IMR-90 (cell line): Measurements from ENCODE around the gene ERP27. TPM values are rescaled to one million over a fixed set of nuclear protein-coding genes. Genes with fewer than 3 reads are reported as not detected.
A peak's percentile ranks its signal among the peaks of the same experiment; 100 is the strongest.

Experiments
- ATAC-seq: fragments of 200-7000 bp; cut with Tn5 transposase; 2 replicates; pipeline ENCODE4 v1.9.1; 2020; ENCODE audit warnings: low read depth, mild to moderate bottlenecking, moderate library complexity
- BruUV-seq: library from RNA; stranded (reverse); fragments of 400-500 nt; replicated peaks from 2 replicates; lab custom pipeline; 2021; lab: Mats Ljungman, UMichigan
- CTCF ChIA-PET: fragments of 300-600 bp; formaldehyde crosslinking; extraction: SDS; loops from one replicate; lab custom pipeline; 2021; ENCODE audit warnings: antibody characterized with exemption; lab: Yijun Ruan, JAX
- POLR2A ChIA-PET: fragments of 300-600 bp; sonication (Branson Sonifier 250); formaldehyde crosslinking; loops from one replicate; lab custom pipeline; 2022; ENCODE audit warnings: antibody characterized with exemption; ENCODE audit not compliant: unreplicated experiment; lab: Charles Lee
- DNase-seq: peaks from one replicate; pipeline ENCODE4 v3.0.0; 2013
- H2AFZ ChIP-seq: replicated peaks from 2 replicates; pipeline ENCODE3; 2013; ENCODE audit warnings: low read length, mild to moderate bottlenecking; ENCODE audit not compliant: poor library complexity
- H2AK5ac ChIP-seq: 2 replicates; pipeline ENCODE4 v1.6.1; 2013; ENCODE audit warnings: low read depth, low read length, inconsistent platforms
- H2AK9ac ChIP-seq: replicated peaks from 2 replicates; pipeline ENCODE3; 2013; ENCODE audit warnings: mild to moderate bottlenecking, low read depth, low read length, moderate library complexity; ENCODE audit not compliant: poor library complexity
- H2BK120ac ChIP-seq: 2 replicates; pipeline ENCODE4 v1.6.1; 2013; ENCODE audit warnings: low read depth, low read length, inconsistent platforms
- H2BK15ac ChIP-seq: 3 replicates; pipeline ENCODE4 v1.6.1; 2013; ENCODE audit warnings: low read depth, low read length, inconsistent platforms
- H2BK20ac ChIP-seq: 2 replicates; pipeline ENCODE4 v1.6.1; 2013; ENCODE audit warnings: low read depth, mild to moderate bottlenecking, inconsistent platforms, low read length, moderate library complexity
- H2BK5ac ChIP-seq: 2 replicates; pipeline ENCODE4 v1.6.1; 2013; ENCODE audit warnings: mild to moderate bottlenecking, low read depth, low read length, inconsistent platforms; ENCODE audit not compliant: poor library complexity, severe bottlenecking
- H3K14ac ChIP-seq: replicated peaks from 2 replicates; pipeline ENCODE4 v1.6.1; 2013; ENCODE audit warnings: low read depth, low read length, inconsistent platforms
- H3K18ac ChIP-seq: 2 replicates; pipeline ENCODE4 v1.6.1; 2013; ENCODE audit warnings: low read depth, low read length, control low read depth
- H3K23ac ChIP-seq: 2 replicates; pipeline ENCODE4 v1.6.1; 2013; ENCODE audit warnings: low read depth, low read length, inconsistent platforms
- H3K27ac ChIP-seq: 2 replicates; pipeline ENCODE4 v1.5.1; 2013; ENCODE audit warnings: mild to moderate bottlenecking, control low read depth, low read length; ENCODE audit not compliant: insufficient read depth
- H3K27me3 ChIP-seq: 2 replicates; pipeline ENCODE4 v1.6.1; 2013; ENCODE audit warnings: low read length; ENCODE audit not compliant: control insufficient read depth, insufficient read depth
- H3K36me3 ChIP-seq: 2 replicates; pipeline ENCODE4 v1.6.1; 2013; ENCODE audit warnings: low read length, mixed read lengths; ENCODE audit not compliant: control insufficient read depth, insufficient read depth
- H3K4ac ChIP-seq: 2 replicates; pipeline ENCODE4 v1.6.1; 2013; ENCODE audit warnings: low read depth, low read length, inconsistent platforms
- H3K4me1 ChIP-seq: 2 replicates; pipeline ENCODE4 v1.6.1; 2013; ENCODE audit warnings: low read length, mixed read lengths; ENCODE audit not compliant: control insufficient read depth, insufficient read depth
- H3K4me2 ChIP-seq: 2 replicates; pipeline ENCODE4 v1.6.1; 2013; ENCODE audit warnings: low read depth, mild to moderate bottlenecking, control low read depth, low read length, moderate library complexity
- H3K4me3 ChIP-seq: 2 replicates; pipeline ENCODE4 v1.5.1; 2013; ENCODE audit warnings: low read depth, mild to moderate bottlenecking, control low read depth, low read length, moderate library complexity; ENCODE audit not compliant: insufficient read depth
- H3K56ac ChIP-seq: 2 replicates; pipeline ENCODE4 v1.6.1; 2013; ENCODE audit warnings: low read length, inconsistent platforms; ENCODE audit not compliant: insufficient read depth; ENCODE audit errors: extremely low read depth
- H3K79me1 ChIP-seq, 2 experiments: 2 replicates each; pipeline ENCODE4 v1.6.1; 2013; ENCODE audit warnings: low read length in 2 of 2, inconsistent platforms in 1 of 2, low read depth in 1 of 2
- H3K9ac ChIP-seq: 2 replicates; pipeline ENCODE4 v1.6.1; 2013; ENCODE audit warnings: low read depth, low read length, control low read depth
- H3K9me1 ChIP-seq: 2 replicates; pipeline ENCODE4 v1.6.1; 2013; ENCODE audit warnings: low read length, inconsistent platforms; ENCODE audit not compliant: insufficient read depth
- H3K9me3 ChIP-seq: 2 replicates; pipeline ENCODE4 v1.6.1; 2013; ENCODE audit warnings: low read length; ENCODE audit not compliant: control insufficient read depth, insufficient read depth
- H4K20me1 ChIP-seq: 2 replicates; pipeline ENCODE4 v1.6.1; 2013; ENCODE audit warnings: low read length, inconsistent platforms; ENCODE audit not compliant: insufficient read depth
- H4K5ac ChIP-seq: 2 replicates; pipeline ENCODE4 v1.6.1; 2013; ENCODE audit warnings: mild to moderate bottlenecking, low read depth, low read length, control low read depth
- H4K8ac ChIP-seq, 2 experiments: 2 replicates each; pipeline ENCODE4 v1.6.1; 2013; ENCODE audit warnings: low read depth in 2 of 2, low read length in 2 of 2, control low read depth in 1 of 2, inconsistent platforms in 1 of 2
- H4K91ac ChIP-seq: 2 replicates; pipeline ENCODE4 v1.6.1; 2013; ENCODE audit warnings: low read depth, low read length, inconsistent platforms; ENCODE audit not compliant: insufficient read depth
- CEBPB ChIP-seq: IDR thresholded peaks from 2 replicates; pipeline ENCODE4 v1.6.1; 2012; ENCODE audit warnings: low read depth, low read length, improper control_type of control experiment
- ELK1 ChIP-seq: fragments of 150-350 bp; IDR thresholded peaks from 2 replicates; pipeline ENCODE4 v1.6.1; 2016; ENCODE audit warnings: low read depth, mild to moderate bottlenecking, low read length, moderate library complexity, borderline replicate concordance
- MAFK ChIP-seq: IDR thresholded peaks from 2 replicates; pipeline ENCODE4 v1.6.1; 2012; ENCODE audit warnings: low read depth, low read length, improper control_type of control experiment
- MXI1 ChIP-seq: IDR thresholded peaks from 2 replicates; pipeline ENCODE4 v1.6.1; 2012; ENCODE audit warnings: low read depth, mild to moderate bottlenecking, low read length, moderate library complexity, borderline replicate concordance
- NFE2L2 ChIP-seq: fragments of 150-350 bp; IDR thresholded peaks from 2 replicates; pipeline ENCODE4 v1.6.1; 2016; ENCODE audit warnings: low read depth, mild to moderate bottlenecking, low read length
- POLR2A ChIP-seq: IDR thresholded peaks from 2 replicates; pipeline ENCODE4 v1.6.1; 2012; ENCODE audit warnings: mild to moderate bottlenecking, low read depth, low read length
- RAD21 ChIP-seq: IDR thresholded peaks from 2 replicates; pipeline ENCODE4 v1.6.1; 2012; ENCODE audit warnings: low read length, improper control_type of control experiment
- RCOR1 ChIP-seq: IDR thresholded peaks from 2 replicates; pipeline ENCODE4 v1.6.1; 2012; ENCODE audit warnings: mild to moderate bottlenecking, low read length, improper control_type of control experiment; ENCODE audit not compliant: insufficient replicate concordance
- WGBS, 2 experiments: methylation state at CpG; one replicate each; pipeline versions ENCODE4 v1.1.5 to v1.1.7; 2013; ENCODE audit warnings: missing lambda C conversion rate in 2 of 2; ENCODE audit not compliant: insufficient read length in 1 of 2; ENCODE audit errors: extremely low coverage in 2 of 2; 5-methylcytosine and 5-hydroxymethylcytosine counted together
- dilution Hi-C: fragments of 300-500 bp; cut with HindIII; formaldehyde crosslinking; loops from one replicate; pipeline ENCODE4 v1.14.3; 2018; ENCODE audit warnings: low sequenced_read_pairs; ENCODE audit not compliant: unreplicated experiment
- in situ Hi-C: fragments of 300-500 bp; cut with MboI; formaldehyde crosslinking; loops from 3 replicates; pipeline ENCODE4 v1.14.3; 2019; ENCODE audit warnings: low sequenced_read_pairs, inconsistent platforms, mixed read lengths
- intact Hi-C: fragments of 100-400 bp; cut with micrococcal nuclease; formaldehyde crosslinking; loops from 2 replicates; pipeline ENCODE4 v1.10.0; 2022
- polyA plus RNA-seq, 3 experiments: library from polyadenylated mRNA; depleted of rRNA; stranded (reverse); fragments of >200 nt; gene quantifications; 2 replicates each; pipeline ENCODE4 v1.2.3, GENCODE V29; 2012; ENCODE audit warnings: low replicate concordance in 1 of 3
- total RNA-seq: library from RNA; depleted of rRNA; stranded (reverse); fragments of >200 nt; gene quantifications from 2 replicates; pipeline ENCODE4 v1.2.3, GENCODE V29; 2012

ERP27 gene
- total and polyA plus RNA-seq, 2 of the 4 experiments (the other 2 are of a cell fraction) = not detected

GRCh38 chr12:14910090-14910915 is 28.0 kb downstream of the ERP27 start:
- WGBS, 2 experiments = no CpG with 5 or more reads among the region's 5 CpGs
- Histone ChIP-seq H3K4me1 (peaks cover 1% of the 10 kb centered on the region; the same call in 1 of the 2 replicates), H2BK5ac (no peak overlapping the region), H3K9ac (no peak overlapping the region), H3K27ac (no peak overlapping the region), H3K14ac (no peak overlapping the region), H2BK120ac (no peak overlapping the region), H2BK20ac (no peak overlapping the region), H3K4me3 (no peak overlapping the region), H3K9me1 (no peaks in the 10 kb centered on the region), H2AK5ac (no peak overlapping the region), H4K20me1 (no peaks in the 10 kb centered on the region), H4K5ac (no peak overlapping the region), H3K4me2 (no peak overlapping the region), H3K79me1 (no peaks in the 10 kb centered on the region), H3K9me3 (no peaks in the 10 kb centered on the region), H4K8ac (no peak overlapping the region), H3K23ac (no peak overlapping the region), H4K91ac (no peak overlapping the region), H3K4ac (no peak overlapping the region), H2BK15ac (no peak overlapping the region), H3K27me3 (no peaks in the 10 kb centered on the region; the same call in 1 of the 2 replicates), H3K18ac (no peak overlapping the region), H2AFZ (no peak overlapping the region), H2AK9ac (no peak overlapping the region), H3K36me3 (no peaks in the 10 kb centered on the region), H3K56ac (no peak overlapping the region)
- ChIA-PET POLR2A (no interaction called here), CTCF (interaction anchor here (0.6 kb wide), 1 partner anchor 21 kb away, joined by 3 read pairs; no protein-coding TSS in a partner anchor)
- DNase-seq (peak; percentile 19), ATAC-seq (no peak; the same call in 1 of the 2 replicates)
- in situ Hi-C loops (no loop called here), intact Hi-C loops (no loop called here), dilution Hi-C loops (no loop called here)
- no TSS peak for BruUV-seq
- TF ChIP-seq MAFK (no peak), POLR2A (no peak), RAD21 (no peak), ELK1 (no peak), NFE2L2 (no peak), RCOR1 (no peak), MXI1 (no peak), CEBPB (no peak)
